ENCODE results near the gene ARSA.
A peak's percentile ranks its signal among the peaks of the same experiment; 100 is the strongest.
"Not testable (repeated sequence)": the region's sequence is repeated elsewhere in the genome, so short reads cannot be mapped to it uniquely, and the experiment has no call there.

ARSA gene

DNA sequence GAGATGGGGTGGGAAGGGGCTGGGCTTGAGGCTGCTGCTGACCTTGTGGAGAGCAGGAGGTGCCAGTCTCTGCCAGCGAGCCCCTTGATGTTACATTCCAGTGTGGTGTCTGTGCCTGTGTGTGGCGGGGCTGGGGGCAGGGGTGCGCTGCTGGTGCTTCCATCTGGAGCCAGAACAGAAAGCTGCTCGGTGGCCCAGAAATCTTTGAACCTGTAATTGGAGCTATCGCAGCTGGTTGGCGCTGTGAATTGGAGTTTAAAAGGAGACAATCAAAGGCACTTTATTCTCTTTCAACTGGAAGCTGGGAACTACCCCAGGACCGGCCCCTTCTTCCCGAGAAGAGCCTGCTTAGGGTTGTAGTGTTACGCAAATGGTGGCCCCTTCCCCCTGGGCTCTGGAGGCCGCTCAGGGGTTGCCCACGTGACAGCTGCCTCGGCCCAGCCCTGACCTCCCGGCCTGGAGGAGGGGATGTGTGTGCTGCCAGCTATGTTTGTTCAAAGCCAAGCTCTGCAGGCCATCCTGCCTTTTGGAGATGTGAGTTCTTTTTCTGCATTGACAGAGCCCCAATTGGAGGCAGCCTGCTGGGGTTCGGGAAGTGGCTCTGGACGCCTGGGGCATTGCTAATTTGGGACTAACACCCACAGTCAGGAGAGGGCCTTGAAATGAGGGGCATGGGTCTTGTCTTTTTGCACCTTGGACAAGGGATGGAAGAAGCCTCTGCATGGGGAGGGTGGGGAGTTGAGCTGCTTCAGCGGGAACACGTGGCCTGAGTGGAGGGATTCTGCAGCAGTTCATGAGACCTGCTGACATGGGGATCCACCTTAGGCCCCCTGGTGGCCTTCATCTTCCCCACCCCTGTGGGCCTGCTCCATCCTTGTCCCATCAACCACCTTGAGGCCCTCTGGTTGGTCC is 14.0 kb upstream of the ARSA start:
- Histone ChIP-seq H3K36me3 (ENCODE audit: control insufficient read depth, insufficient read depth, low read length) (no peaks in the 10 kb centered on the region), H3K4me3 (ENCODE audit: low read length) (no peak overlapping the region), H3K4me1 (ENCODE audit: control insufficient read depth, insufficient read depth, low read length) (no peaks in the 10 kb centered on the region), H3K27me3 (ENCODE audit: control insufficient read depth, insufficient read depth, low read length) (peaks cover 12% of the 10 kb centered on the region), H3K9ac (ENCODE audit: low read length) (no peak overlapping the region), H3K27ac (ENCODE audit: low read depth, low read length) (no peak overlapping the region)

DNA sequence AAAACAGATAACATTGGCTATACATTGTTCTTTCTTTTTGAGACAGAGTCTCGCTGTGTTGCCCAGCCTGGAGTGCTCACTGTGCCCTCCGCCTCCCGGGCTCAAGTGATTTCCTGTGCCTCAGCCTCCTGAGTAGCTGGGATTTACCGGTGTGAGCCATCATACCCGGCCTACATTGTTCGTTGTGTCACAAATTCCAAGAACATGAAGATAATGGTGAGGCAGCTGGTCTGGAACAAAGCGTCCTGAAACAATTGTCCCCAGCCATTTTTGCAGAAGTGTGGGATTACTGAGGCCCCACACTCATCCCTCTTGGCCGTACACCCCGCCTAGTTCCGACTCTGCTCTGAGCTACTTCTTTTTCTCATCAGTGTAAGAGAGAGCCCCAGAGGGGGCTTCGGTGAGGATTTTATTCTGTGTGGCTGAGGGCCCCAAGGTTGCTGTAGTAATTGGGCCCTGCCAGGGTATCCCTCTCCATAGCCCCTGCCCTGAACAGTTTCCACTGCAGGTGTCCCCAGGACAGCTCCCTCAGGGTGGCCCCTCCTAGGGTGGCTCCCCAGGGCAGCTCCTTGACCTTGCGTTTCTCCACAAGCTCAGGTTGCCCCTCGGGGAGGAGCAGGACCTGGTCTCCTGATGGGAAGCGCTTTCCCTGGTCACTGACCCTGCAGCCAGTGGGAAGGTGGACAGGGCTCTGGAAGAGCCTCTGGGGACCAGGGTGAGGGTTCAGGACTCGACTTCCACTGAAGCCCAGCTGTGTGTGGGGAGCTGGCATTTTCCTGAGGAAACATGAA is 13.1 kb upstream of the ARSA start:
- H3K4me1 ChIP-seq (ENCODE audit: control insufficient read depth, insufficient read depth, low read length): no peaks in the 10 kb centered on the region
- no peaks in the 10 kb centered on the region for H3K36me3 ChIP-seq (ENCODE audit: control insufficient read depth, insufficient read depth, low read length)
- no peak overlapping the region for H3K4me3 ChIP-seq (ENCODE audit: low read length)
- no peak overlapping the region for H3K27ac ChIP-seq (ENCODE audit: low read depth, low read length)
- peaks cover 12% of the 10 kb centered on the region for H3K27me3 ChIP-seq (ENCODE audit: control insufficient read depth, insufficient read depth, low read length)
- H3K9ac ChIP-seq (ENCODE audit: low read length): no peak overlapping the region

DNA sequence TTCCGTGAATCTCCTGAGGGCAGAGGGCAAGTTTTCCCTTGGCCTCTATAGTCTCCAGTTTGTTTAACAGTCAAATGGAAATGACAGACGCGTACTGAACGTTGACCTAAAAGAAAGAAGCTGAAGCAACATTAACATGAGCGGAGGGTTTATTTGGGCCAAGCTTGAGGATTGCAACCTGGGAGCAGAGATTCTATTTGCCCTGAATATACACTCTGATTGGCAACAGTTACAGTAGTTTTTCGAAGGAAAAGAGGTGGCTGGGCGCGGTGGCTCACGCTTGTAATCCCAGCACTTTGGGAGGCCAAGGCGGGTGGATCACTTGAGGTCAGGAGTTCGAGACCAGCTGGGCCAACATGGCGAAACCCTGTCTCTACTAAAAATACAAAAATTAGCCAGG is 12.3 kb upstream of the ARSA start:
- not testable (repeated sequence) for H3K36me3 ChIP-seq (ENCODE audit: control insufficient read depth, insufficient read depth, low read length); H3K9ac ChIP-seq (ENCODE audit: low read length); H3K27ac ChIP-seq (ENCODE audit: low read depth, low read length); H3K4me1 ChIP-seq (ENCODE audit: control insufficient read depth, insufficient read depth, low read length); H3K4me3 ChIP-seq (ENCODE audit: low read length)
- H3K27me3 ChIP-seq (ENCODE audit: control insufficient read depth, insufficient read depth, low read length): peaks cover 12% of the 10 kb centered on the region

DNA sequence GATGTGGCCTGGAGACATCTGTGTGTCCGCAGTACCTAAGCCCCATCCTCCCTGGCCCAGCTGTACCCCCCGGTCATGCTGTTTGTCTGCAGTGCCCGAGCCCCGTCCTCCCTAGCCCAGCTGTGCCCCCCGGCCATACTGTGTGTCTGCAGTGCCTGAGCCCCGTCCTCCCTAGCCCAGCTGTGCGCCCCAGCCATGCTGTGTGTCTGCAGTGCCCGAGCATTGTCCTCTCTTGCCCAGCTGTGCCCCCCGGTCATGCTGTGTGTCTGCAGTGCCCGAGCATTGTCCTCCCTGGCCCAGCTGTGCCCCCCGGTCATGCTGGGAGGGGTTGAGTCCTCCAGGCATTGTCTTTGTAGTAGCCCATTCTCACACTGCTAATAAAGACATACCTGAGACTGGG is 7.6 kb upstream of the ARSA start:
- no peak overlapping the region for H3K4me3 ChIP-seq (ENCODE audit: low read length)
- no peaks in the 10 kb centered on the region for H3K27me3 ChIP-seq (ENCODE audit: control insufficient read depth, insufficient read depth, low read length)
- no peak overlapping the region for H3K27ac ChIP-seq (ENCODE audit: low read depth, low read length)
- H3K4me1 ChIP-seq (ENCODE audit: control insufficient read depth, insufficient read depth, low read length): no peaks in the 10 kb centered on the region
- no peak overlapping the region for H3K9ac ChIP-seq (ENCODE audit: low read length)
- no peaks in the 10 kb centered on the region for H3K36me3 ChIP-seq (ENCODE audit: control insufficient read depth, insufficient read depth, low read length)

DNA sequence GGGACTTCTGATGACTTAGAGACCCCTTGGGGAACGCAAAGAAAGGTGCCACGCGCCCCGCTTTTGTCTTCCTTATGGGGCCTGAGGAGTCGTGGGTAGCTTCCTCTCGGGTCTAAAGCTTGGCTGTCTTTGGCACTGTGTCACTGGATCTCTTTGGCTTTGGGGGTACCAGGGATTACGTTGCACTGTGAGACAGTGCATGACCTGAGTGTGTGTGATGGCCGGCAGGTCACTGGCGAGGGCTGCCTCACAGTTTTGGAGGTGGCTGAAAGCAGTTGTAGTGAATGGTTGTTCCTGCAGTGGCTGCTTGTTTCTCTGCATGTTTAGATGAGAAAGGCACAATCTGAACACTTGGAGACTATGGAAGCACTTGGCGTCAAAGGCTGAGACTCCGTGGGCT is 5.8 kb upstream of the ARSA start:
- H3K4me1 ChIP-seq (ENCODE audit: control insufficient read depth, insufficient read depth, low read length): peaks cover 3% of the 10 kb centered on the region
- no peak overlapping the region for H3K9ac ChIP-seq (ENCODE audit: low read length)
- H3K27ac ChIP-seq (ENCODE audit: low read depth, low read length): no peak overlapping the region
- no peak overlapping the region for H3K4me3 ChIP-seq (ENCODE audit: low read length)
- H3K36me3 ChIP-seq (ENCODE audit: control insufficient read depth, insufficient read depth, low read length): no peaks in the 10 kb centered on the region
- no peaks in the 10 kb centered on the region for H3K27me3 ChIP-seq (ENCODE audit: control insufficient read depth, insufficient read depth, low read length)

DNA sequence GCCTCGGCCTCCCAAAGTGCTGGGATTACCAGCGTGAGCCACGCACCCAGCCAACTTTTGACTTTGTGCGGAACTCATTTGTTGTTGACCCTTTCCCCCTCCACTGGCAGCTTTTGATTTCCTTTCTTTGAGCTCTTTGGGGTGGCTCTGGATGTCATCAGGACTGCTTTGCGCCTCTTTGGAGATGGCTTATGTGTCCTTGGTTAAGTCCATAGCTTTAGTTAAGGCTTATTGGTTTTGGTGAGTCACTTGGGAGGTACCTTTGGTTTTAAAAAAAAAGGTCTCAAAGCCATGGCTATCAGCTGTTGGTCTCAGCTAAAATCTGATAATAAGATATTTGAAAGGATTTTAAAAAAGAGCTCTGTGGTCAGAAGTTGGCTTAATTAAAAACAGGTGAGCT is 5.1 kb upstream of the ARSA start:
- Histone ChIP-seq H3K27ac (ENCODE audit: low read depth, low read length) (no peak overlapping the region), H3K27me3 (ENCODE audit: control insufficient read depth, insufficient read depth, low read length) (no peaks in the 10 kb centered on the region), H3K36me3 (ENCODE audit: control insufficient read depth, insufficient read depth, low read length) (no peaks in the 10 kb centered on the region), H3K9ac (ENCODE audit: low read length) (no peak overlapping the region), H3K4me1 (ENCODE audit: control insufficient read depth, insufficient read depth, low read length) (peaks cover 7% of the 10 kb centered on the region), H3K4me3 (ENCODE audit: low read length) (no peak overlapping the region)

DNA sequence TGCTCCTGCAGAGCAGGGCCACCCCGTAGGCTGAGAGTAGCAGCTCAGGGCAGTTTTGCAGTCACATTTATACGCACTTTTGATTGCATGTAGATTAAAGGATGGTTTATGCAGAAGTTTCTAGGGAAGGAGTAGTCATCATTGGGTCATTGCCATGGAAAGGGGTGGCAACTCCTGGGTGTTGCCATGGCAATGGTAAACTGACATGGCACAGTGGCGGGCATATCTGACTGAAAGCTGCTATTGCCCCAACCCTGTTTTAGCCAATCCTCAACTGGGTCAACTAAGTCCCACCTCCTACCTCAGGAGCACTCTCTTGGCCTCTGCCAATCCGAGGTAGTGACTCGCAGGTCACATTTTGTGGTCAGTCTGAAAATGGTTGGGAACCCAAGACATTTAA is 2.4 kb upstream of the ARSA start:
- peaks cover 7% of the 10 kb centered on the region for H3K4me1 ChIP-seq (ENCODE audit: control insufficient read depth, insufficient read depth, low read length)
- no peaks in the 10 kb centered on the region for H3K27me3 ChIP-seq (ENCODE audit: control insufficient read depth, insufficient read depth, low read length)
- H3K9ac ChIP-seq (ENCODE audit: low read length): no peak overlapping the region
- H3K27ac ChIP-seq (ENCODE audit: low read depth, low read length): no peak overlapping the region
- H3K4me3 ChIP-seq (ENCODE audit: low read length): no peak overlapping the region
- H3K36me3 ChIP-seq (ENCODE audit: control insufficient read depth, insufficient read depth, low read length): no peaks in the 10 kb centered on the region

DNA sequence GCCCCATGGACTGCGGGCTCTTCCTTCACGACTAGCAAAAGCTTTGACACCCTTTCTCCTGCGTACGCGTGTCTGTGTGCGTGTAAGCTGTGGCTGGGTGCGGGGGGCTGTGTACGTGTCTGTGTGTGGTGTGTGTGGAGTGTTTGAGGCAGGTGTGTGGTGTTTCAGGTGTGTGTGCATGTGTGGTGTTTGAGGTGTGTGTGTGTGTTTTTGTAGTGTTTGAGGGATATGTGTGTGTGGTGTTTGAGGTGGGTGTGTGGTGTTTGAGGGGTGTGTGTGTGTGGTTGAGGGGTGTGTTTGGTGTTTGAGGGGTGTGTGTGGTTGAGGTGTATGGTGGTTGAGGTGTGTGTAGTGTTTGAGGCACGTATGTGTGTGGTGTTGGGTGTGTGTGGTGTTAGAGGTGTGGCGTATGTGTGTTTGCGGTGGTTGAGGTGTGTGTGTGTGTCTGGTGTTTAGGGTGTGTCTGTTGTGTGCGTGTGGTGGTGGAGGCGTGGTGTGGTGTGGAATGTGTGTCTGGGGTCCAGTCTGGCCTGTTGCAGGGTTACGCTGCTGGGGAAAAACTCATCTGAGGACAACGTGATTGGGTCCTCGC is 687 bp upstream of the ARSA start:
- peaks cover 7% of the 10 kb centered on the region for H3K4me1 ChIP-seq (ENCODE audit: control insufficient read depth, insufficient read depth, low read length)
- H3K36me3 ChIP-seq (ENCODE audit: control insufficient read depth, insufficient read depth, low read length): no peaks in the 10 kb centered on the region
- H3K27me3 ChIP-seq (ENCODE audit: control insufficient read depth, insufficient read depth, low read length): no peaks in the 10 kb centered on the region
- peak overlapping the region; percentile 74 for H3K9ac ChIP-seq (ENCODE audit: low read length)
- H3K27ac ChIP-seq (ENCODE audit: low read depth, low read length): peak overlapping the region; percentile 28
- peak overlapping the region; percentile 90 for H3K4me3 ChIP-seq (ENCODE audit: low read length)

DNA sequence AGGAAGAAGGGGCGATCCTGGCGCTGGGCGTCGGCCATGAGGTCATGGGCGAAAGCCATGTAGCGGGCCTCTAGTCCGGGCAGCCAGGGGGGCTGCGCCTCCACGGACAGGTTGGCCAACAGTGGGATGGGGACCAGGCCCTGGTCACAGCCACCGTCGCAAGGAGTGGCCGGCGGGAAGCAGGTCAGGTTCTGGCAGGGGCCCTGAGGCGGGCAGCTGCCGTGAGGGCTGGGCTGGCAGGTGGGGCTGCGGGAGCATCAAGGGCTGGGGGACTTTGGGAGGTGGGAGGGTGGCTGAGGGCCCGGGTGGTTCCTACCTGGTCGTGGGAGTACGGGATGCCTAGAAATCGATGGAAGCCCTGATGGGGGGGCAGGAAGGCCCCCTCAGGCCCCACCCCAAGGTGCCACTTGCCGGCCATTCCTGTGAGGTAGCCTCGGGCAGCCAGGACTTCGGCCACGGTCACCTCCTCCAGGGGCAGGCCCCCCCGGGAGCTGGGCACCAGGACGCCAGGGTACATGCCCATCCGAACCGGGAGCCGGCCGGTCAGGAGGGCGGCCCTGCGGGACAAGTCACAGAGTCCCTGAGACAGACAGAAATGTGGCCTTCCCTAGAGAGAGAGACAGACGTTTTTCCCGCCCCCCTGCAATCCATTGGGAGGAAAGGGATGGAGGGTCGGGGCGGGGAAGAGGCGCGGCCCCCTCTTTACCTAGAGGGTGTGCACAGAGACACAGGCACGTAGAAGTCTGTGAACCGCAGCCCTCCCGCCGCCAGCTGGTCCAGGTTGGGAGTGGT is 906 bp downstream of the ARSA start:
- Histone ChIP-seq H3K4me3 (ENCODE audit: low read length) (peak overlapping the region; percentile 88), H3K27ac (ENCODE audit: low read depth, low read length) (peak overlapping the region; percentile 74), H3K4me1 (ENCODE audit: control insufficient read depth, insufficient read depth, low read length) (peaks cover 7% of the 10 kb centered on the region), H3K36me3 (ENCODE audit: control insufficient read depth, insufficient read depth, low read length) (no peaks in the 10 kb centered on the region), H3K27me3 (ENCODE audit: control insufficient read depth, insufficient read depth, low read length) (no peaks in the 10 kb centered on the region), H3K9ac (ENCODE audit: low read length) (peak overlapping the region; percentile 32)

DNA sequence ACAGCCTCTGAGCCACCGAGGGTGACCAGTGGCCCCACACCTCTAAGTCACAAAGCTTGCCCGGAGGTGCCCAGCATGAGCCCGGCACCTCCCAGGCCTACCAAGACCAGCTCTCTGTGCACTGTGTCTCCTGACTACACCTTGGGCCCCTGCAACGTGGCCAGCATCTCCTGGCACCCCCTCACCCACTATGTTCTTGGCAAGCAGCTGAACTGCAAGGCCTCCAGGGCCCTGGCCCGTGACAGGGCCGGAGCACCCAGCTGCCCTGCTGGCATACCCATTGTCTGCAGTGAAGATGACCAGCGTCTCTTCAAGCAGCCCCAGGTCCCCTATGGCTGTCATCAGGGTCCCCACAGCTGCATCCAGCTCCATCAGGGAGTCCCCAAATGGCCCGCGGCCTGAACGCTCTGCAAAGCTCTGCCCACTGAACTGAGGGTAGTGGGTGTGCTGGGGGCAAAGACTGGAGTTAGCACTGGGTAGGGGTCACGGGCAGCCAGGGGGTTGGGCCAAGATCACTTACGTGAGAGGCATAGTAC is 1.6 kb downstream of the ARSA start:
- Histone ChIP-seq H3K4me1 (ENCODE audit: control insufficient read depth, insufficient read depth, low read length) (peaks cover 7% of the 10 kb centered on the region), H3K9ac (ENCODE audit: low read length) (no peak overlapping the region), H3K36me3 (ENCODE audit: control insufficient read depth, insufficient read depth, low read length) (no peaks in the 10 kb centered on the region), H3K27ac (ENCODE audit: low read depth, low read length) (no peak overlapping the region), H3K4me3 (ENCODE audit: low read length) (no peak overlapping the region), H3K27me3 (ENCODE audit: control insufficient read depth, insufficient read depth, low read length) (no peaks in the 10 kb centered on the region)

DNA sequence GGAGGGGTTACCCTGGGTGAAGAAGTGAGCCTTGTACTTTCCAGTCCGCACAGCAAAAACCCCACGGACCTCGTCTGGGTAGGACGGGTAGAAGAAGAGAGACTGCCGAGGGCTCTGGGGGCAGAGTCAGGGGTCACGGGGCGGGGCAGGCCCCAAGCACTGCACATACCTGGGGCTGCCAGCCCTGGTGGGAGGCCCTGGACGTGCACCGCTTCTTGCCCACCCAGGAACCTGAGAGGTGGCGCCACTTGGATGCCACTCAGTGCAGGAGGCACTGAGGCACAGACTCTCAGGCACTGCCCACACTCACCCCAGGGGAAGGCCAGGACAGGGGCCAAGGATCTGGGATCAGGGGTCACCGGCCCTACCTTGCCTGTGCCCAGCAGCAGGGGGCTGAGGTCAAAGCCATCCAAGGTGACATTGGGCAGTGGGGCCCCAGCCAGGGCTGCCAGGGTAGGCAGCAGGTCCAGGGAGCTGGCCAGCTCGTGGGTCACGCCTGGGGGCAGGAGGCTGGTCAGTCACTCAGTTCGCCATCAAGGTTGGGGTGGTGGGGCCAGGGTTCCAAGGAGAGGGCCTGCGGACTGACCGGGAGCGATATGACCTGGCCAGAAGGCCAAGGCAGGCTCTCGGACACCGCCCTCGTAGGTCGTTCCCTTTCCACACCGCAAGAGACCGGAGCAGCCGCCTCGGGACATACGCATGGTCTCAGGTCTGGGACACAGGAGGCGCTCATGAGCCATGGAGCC is 2.2 kb downstream of the ARSA start:
- H3K4me1 ChIP-seq (ENCODE audit: control insufficient read depth, insufficient read depth, low read length): peaks cover 7% of the 10 kb centered on the region
- H3K4me3 ChIP-seq (ENCODE audit: low read length): no peak overlapping the region
- no peaks in the 10 kb centered on the region for H3K27me3 ChIP-seq (ENCODE audit: control insufficient read depth, insufficient read depth, low read length)
- no peak overlapping the region for H3K27ac ChIP-seq (ENCODE audit: low read depth, low read length)
- no peaks in the 10 kb centered on the region for H3K36me3 ChIP-seq (ENCODE audit: control insufficient read depth, insufficient read depth, low read length)
- no peak overlapping the region for H3K9ac ChIP-seq (ENCODE audit: low read length)
